Measurements from ENCODE around the gene RNASEH2A. TPM values are rescaled to one million over a fixed set of nuclear protein-coding genes. Genes with fewer than 3 reads are reported as not detected.

RNASEH2A gene
- total RNA-seq (2022) (11.2 and 16.7 TPM in 2 replicates), Bru-seq, nascent RNA (percentile 37 among the genes with signal in this experiment), BruChase-seq, experiment 1, labeled RNA remaining after a 6-hour chase (percentile 47 among the genes with signal in this experiment), BruChase-seq, experiment 2, labeled RNA remaining after a 2-hour chase (percentile 39 among the genes with signal in this experiment)
- long read RNA-seq, transcript RNASEH2A-201 (8 exons, 2,753 nt), result major isoform, 47 of 55 reads
- long read RNA-seq, partial matches to known transcripts, result 1 of 55 reads
- long read RNA-seq, other reads (novel, unspliced or antisense), result 5 of 55 reads

- DNase-seq (ENCODE audit: unreplicated experiment), result peak; percentile 89
- CTCF ChIA-PET, result interaction anchor here (0.9 to 1.8 kb wide), 3 partner anchors 10 to 46 kb away, joined by 4 to 7 read pairs (median 4); no protein-coding TSS in a partner anchor
- BruUV-seq (replicated peaks), result TSS peak; percentile 57
- intact Hi-C loops (cut with micrococcal nuclease), result no loop called here
- peak within 1 kb of the TSS; percentile 94 for H3K4me3 Mint-ChIP-seq (ENCODE audit: unreplicated experiment)
- peaks cover 6% of the 10 kb centered on the region for H3K36me3 Mint-ChIP-seq (ENCODE audit: insufficient read depth, unreplicated experiment)
- peak within 1 kb of the TSS; percentile 83 for H3K27ac Mint-ChIP-seq (ENCODE audit: low read depth, unreplicated experiment)
- peaks cover 15% of the 10 kb centered on the region for H3K4me1 Mint-ChIP-seq (ENCODE audit: insufficient read depth, unreplicated experiment)
- TF ChIP-seq, protein P1, sequence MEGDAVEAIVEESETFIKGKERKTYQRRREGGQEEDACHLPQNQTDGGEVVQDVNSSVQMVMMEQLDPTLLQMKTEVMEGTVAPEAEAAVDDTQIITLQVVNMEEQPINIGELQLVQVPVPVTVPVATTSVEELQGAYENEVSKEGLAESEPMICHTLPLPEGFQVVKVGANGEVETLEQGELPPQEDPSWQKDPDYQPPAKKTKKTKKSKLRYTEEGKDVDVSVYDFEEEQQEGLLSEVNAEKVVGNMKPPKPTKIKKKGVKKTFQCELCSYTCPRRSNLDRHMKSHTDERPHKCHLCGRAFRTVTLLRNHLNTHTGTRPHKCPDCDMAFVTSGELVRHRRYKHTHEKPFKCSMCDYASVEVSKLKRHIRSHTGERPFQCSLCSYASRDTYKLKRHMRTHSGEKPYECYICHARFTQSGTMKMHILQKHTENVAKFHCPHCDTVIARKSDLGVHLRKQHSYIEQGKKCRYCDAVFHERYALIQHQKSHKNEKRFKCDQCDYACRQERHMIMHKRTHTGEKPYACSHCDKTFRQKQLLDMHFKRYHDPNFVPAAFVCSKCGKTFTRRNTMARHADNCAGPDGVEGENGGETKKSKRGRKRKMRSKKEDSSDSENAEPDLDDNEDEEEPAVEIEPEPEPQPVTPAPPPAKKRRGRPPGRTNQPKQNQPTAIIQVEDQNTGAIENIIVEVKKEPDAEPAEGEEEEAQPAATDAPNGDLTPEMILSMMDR (IDR thresholded peaks at IDR 0.05; ENCODE audit: unreplicated experiment), result no peak
- no peaks in the 10 kb centered on the region for H3K27me3 Mint-ChIP-seq (ENCODE audit: insufficient read depth, unreplicated experiment)
- H3K9me3 Mint-ChIP-seq (ENCODE audit: unreplicated experiment), result no peaks in the 10 kb centered on the region
- POLR2A ChIA-PET, result interaction anchor here (0.6 to 1.7 kb wide), 12 partner anchors 10 to 1480 kb away, joined by 3 to 10 read pairs (median 5); partner anchors contain the start of genes DNASE2, GCDH, JUNB and ZNF490
Observed at GRCh38 chr19:12806242-12807081, at the start of gene RNASEH2A. RNASEH2A (plus strand) TSS chr19:12806584; CDS start chr19:12806674, 90 bp downstream.

- intact Hi-C loops (cut with micrococcal nuclease), result loop anchor here (1.0 kb wide), 2 partner anchors 24 to 40 kb away; no protein-coding TSS in a partner anchor
- Mint-ChIP-seq H3K4me1 (ENCODE audit: insufficient read depth, unreplicated experiment) (peaks cover 5% of the 10 kb centered on the region), H3K9me3 (ENCODE audit: unreplicated experiment) (no peaks in the 10 kb centered on the region), H3K27ac (ENCODE audit: low read depth, unreplicated experiment) (no peak overlapping the region), H3K36me3 (ENCODE audit: insufficient read depth, unreplicated experiment) (no peaks in the 10 kb centered on the region), H3K4me3 (ENCODE audit: unreplicated experiment) (peak overlapping the region; percentile 35), H3K27me3 (ENCODE audit: insufficient read depth, unreplicated experiment) (no peaks in the 10 kb centered on the region)
- TF ChIP-seq, protein P1 (IDR thresholded peaks at IDR 0.05; ENCODE audit: unreplicated experiment), result peak; percentile 97
- POLR2A ChIA-PET, result interaction anchor here (1.0 to 3.4 kb wide), 6 partner anchors 8 to 38 kb away, joined by 3 to 14 read pairs (median 4); partner anchors contain the start of genes GET3 and TRIR
- CTCF ChIA-PET, result interaction anchor here (0.6 to 13.2 kb wide), 18 partner anchors 9 to 108 kb away, joined by 3 to 307 read pairs (median 6); partner anchors contain the start of genes JUNB, PRDX2, THSD8 and TNPO2
- peak; percentile 72 for DNase-seq (ENCODE audit: unreplicated experiment)
- BruUV-seq (replicated peaks), result no TSS peak
Observed at GRCh38 chr19:12757544-12758274, 48.7 kb upstream of the RNASEH2A start.

GRCh38 chr19:12759686-12760085 lies 46.7 kb upstream of the RNASEH2A start:
- H3K9me3 Mint-ChIP-seq (ENCODE audit: unreplicated experiment), result no peaks in the 10 kb centered on the region
- POLR2A ChIA-PET, result interaction anchor here (0.8 to 3.4 kb wide), 9 partner anchors 8 to 89 kb away, joined by 3 to 15 read pairs (median 5); partner anchors contain the start of genes BEST2, GET3 and TRIR
- CTCF ChIA-PET, result interaction anchor here (0.6 to 13.2 kb wide), 29 partner anchors 7 to 1374 kb away, joined by 3 to 307 read pairs (median 5); partner anchors contain the start of genes BEST2, GET3, HOOK2 and JUNB
- H3K4me1 Mint-ChIP-seq (ENCODE audit: insufficient read depth, unreplicated experiment), result peaks cover 5% of the 10 kb centered on the region
- intact Hi-C loops (cut with micrococcal nuclease), result loop anchor here (1.0 kb wide), 2 partner anchors 37 to 88 kb away; no protein-coding TSS in a partner anchor
- no peak overlapping the region for H3K4me3 Mint-ChIP-seq (ENCODE audit: unreplicated experiment)
- H3K36me3 Mint-ChIP-seq (ENCODE audit: insufficient read depth, unreplicated experiment), result no peaks in the 10 kb centered on the region
- no TSS peak for BruUV-seq (replicated peaks)
- H3K27ac Mint-ChIP-seq (ENCODE audit: low read depth, unreplicated experiment), result no peak overlapping the region
- H3K27me3 Mint-ChIP-seq (ENCODE audit: insufficient read depth, unreplicated experiment), result no peaks in the 10 kb centered on the region
- no peak for DNase-seq (ENCODE audit: unreplicated experiment)
- TF ChIP-seq, protein P1 (IDR thresholded peaks at IDR 0.05; ENCODE audit: unreplicated experiment), result no peak
